Activated CD4-positive, alpha-beta T cell treated with anti-CD3 and anti-CD28 coated beads, Interleukin-10, Interleukin-2, amounts not matched to agents 100 ng/mL and 50 ng/mL, durations not matched to agents 16 hours and 8 hours (primary cell): ENCODE measurements around the gene DOCK2.

Experiments
- DNase-seq: peaks from one replicate; pipeline ENCODE4 v3.0.0-alpha.2; 2020

Gene DOCK2

DNA sequence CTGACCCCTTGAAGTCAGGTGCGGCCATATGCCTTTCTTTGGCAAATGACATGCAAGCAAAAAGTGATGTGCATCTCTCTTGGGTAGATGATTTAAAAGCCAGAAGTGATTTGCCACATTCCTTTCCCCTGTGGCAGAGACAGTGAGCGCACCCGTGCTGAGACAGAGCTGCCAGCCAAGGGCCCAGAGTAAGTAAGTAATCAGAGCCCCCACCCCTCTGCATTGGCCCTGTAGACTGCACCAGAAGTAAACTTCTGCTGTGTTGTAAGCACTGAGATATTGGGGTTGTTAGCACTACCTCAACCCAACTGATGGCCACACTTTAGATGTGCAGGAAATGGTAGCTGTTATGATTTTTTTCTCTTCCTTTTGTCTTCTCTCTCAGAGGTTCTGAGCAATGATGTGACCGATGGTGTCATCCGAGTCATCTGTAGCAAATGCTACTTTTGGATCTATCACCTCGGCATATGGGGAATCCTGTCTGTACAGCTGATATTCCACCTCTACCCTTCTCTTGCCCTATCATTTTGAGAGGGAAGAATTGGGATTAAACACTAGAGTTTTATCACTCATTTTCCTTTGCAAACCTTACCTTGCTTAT lies 58.0 kb downstream of the DOCK2 start:
- DNase-seq = no peak

DNA sequence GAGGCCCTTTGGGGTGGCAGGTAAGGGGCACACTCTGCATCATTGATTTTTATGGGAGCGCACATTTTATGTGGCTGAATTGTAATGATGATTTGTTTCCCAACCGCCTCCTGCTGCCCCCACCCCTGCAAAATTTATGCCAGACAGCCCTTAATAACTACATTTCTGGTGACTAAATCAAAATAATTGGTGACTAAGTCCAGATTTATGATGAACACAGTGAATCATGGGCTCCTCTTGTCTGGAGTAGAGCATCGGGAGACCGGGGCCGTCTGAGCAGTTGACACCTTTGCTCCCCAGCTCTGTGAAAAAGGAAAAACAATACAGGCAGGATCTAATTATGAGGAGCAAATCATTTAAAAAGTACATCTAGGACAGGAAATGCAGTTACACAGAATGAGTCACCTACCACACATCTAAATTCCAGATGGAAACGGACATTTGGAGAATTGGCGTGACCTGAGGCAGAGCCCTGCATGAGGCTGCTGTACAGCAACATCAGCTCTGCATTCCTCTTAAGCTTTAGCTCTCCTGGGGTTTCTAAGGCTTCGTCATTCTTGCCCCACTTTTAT lies 58.9 kb downstream of the DOCK2 start:
- DNase-seq = no peak

DNA sequence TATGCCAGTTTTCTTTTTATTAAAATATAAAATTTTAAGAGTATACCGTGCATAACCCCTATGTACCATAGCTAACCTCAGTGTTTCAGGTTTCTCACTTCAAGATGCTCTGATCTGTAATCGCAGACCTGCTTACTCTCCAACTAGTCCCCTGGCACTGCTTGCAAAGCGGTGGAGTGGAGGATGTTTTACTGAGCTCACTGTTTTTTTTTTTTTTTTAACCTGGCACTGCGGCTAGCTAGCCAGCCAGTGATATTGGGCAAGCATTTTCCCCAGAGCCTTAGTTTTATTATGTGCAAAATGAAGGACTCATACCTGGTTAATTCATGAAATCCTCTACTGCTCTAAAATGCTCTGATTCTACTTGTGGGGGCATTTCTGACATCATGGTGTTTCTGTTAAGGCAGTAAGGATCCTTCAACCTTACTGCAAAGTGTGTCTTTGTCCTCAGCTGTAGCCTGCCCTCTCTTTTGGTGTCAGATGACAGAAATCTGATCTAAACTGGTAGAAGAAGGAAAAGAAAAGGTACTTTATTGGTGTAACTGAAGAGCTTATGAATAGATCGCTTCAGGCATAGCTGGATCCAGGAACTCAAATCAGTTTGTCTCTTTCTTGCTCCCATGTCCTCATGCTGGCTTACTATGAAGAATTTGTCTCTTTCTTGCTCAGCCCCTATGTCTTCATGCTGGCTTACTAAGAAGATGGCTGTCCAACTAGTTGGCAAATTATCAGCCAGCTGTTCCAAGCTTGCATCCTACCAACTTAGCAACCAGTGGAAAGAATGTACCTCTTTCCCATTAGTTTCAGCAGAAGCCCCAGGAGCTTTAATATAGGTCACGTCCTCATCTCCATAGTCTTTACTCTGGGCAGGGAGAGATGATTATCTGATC lies 59.8 kb downstream of the DOCK2 start:
- no peak for DNase-seq

DNA sequence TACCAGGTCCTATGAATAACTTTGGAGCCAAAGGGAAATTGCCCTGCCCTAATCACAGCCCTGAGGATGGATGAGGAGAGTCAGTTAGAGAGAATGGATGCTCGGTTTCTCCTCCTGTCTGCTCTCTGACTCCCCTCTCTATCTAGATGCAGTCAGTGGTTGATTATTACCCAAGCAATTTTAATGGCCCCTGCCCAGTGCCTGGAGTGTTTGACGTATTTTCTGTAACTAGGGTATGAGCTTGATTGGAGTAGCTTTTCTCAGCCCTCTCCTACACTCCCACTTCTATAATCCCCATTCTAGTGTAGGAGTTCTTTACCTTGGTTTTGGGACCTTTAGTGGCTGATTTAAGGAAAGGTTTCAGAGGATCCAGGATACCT lies 60.4 kb downstream of the DOCK2 start:
- no peak for DNase-seq

DNA sequence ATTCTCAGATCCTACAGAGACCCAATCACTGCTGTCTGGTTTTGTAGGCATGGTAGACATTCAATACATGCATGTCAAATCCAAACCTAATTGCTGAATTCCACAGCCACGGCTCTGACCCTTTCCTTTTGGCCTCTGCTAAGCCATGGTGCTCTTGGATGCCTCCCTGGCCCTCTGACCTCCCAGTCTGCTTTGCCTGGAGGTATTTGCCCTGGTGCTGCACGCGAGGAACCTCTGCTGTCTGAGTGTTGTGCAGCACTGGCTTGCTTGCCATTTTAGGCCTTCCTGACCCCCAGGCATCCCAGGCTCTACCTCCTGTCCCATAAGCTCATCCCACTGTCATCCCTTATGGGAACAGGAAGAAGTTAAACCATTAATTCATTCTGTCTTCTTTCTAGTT lies 60.9 kb downstream of the DOCK2 start:
- no peak for DNase-seq

DNA sequence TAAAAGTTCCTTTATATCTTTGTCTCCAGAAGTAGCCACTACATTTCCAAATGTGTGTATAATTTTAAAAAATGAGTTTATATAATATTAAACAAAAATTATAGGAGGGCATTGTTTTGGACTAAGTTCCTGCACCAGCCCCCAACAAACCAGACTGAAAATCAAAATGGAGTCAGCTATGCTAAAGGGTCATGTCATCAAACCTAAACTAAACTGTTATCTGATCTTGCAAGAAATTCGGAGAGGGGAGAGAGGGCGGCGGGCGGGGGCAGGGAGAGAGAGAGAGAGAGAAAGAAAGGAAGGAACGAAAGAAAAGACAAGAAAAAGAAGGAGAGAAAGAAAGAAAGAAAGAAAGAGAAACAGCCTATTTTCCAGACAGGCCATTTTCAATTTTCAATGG lies 63.5 kb downstream of the DOCK2 start:
- no peak for DNase-seq

DNA sequence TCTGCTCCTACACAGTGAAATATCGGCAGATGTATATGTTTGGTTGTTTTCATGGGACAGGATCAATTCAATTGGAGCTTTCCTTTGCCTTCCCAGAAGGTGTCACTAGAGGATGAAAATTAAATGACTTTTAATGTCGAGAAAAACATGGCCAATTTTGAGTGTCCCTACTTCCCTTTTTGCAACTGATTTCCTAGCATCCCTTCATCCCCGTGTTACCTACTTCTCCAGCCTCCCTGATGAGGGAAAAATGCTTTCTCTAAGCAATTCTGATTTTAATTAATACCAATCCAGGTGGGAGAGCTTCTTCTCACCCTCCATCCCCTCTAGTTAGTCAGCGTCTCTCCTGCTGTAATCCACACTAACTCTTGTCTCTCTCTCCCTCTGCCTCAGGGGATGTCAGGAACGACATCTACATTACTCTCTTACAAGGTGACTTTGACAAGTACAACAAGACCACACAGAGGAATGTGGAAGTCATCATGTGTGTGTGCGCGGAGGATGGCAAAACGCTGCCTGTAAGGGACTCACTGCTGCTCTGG lies 64.9 kb downstream of the DOCK2 start:
- DNase-seq = no peak

DNA sequence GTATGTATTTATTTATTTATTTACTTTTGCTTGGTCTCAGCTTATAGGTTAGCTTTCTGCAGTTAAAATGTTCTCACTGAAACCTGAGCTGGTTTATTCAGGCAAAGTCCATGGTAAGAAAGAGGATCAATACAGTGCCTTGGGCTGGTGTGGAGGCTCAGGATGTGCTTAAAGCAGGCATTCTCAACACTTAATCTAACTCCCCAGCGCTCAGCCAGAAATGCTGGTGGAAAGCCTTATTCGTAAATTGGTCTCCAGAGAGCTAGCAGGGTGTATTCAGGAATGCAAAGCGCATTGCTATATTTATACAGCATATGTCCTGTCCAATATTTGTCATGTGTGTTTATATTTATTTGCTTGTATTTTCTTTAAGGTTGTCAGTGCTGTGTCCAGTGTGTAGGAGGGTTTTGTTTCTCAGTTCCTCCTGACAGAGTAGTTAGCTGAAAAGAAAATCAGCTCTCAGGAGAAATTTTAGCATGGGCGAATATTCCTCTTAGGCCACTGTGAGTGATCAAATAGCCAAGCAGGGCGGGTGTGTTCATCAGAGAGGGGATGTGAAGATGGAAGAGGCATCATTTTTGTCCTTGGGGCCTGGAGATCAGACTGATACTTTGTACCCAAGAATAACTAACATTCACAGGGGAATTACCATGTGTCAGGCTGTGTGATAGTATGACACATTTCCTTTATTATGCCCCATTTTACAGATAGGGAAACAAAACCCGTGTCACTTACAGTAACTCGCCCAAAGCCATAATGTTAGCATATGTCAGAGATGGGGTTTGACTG lies 65.8 kb downstream of the DOCK2 start:
- DNase-seq = peak; percentile 69

DNA sequence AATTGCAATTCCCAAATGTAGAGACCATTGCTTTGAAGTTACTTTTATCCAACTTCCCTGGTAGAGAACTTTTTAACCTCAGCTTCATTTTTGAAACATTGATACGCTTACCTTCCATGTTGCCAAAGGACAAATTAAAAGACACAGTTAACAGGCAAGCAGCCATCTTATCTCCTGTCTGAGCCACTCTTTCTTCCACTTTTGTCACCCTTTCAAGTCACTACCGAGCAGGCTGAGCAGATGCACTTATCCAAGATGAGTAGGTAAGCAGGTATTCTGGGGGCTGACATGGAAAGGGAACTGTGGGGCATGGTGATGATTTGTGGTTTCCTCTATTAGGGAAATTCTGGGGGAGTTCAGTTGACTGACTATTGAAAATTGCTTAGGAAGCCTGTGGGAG lies 66.7 kb downstream of the DOCK2 start:
- DNase-seq = no peak

DNA sequence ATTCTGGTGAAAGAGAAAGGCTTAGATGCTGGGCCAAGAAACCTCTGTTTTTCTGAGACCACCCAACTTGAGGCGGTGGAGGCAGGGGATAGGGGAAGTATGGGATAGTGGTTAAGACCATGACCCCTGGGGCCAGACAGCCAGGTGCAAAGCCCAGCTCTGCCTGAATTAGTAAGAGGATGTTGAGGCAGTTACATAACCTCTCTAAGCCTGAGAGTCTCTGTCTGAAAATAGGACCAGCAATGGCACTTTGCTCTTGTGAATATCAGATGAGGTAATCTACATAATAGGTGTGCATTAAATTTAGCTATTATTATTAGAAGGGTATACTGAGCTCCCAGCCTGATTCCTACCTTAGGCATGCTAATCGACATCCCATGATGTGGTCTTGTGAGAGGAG lies 68.2 kb downstream of the DOCK2 start:
- no peak for DNase-seq

DNA sequence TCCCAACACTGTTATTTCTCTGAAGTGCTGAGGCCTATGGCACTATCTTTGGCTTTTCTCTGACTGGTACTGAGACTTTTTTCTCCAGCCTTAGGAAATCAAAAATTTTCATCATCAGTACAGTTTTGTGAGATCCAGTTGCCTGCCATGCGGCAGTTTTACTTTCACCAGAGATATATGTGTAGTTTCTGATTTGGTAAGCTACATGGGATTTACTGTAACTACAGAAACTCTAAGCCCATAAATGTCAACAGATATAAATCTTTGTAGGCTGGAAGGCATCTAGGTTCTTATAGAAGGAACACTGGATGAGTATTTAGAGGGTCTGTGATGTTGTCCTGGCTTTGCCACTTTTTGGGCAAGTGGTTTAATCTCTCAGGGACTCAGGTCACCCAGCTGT lies 69.0 kb downstream of the DOCK2 start:
- DNase-seq = peak; percentile 44

DNA sequence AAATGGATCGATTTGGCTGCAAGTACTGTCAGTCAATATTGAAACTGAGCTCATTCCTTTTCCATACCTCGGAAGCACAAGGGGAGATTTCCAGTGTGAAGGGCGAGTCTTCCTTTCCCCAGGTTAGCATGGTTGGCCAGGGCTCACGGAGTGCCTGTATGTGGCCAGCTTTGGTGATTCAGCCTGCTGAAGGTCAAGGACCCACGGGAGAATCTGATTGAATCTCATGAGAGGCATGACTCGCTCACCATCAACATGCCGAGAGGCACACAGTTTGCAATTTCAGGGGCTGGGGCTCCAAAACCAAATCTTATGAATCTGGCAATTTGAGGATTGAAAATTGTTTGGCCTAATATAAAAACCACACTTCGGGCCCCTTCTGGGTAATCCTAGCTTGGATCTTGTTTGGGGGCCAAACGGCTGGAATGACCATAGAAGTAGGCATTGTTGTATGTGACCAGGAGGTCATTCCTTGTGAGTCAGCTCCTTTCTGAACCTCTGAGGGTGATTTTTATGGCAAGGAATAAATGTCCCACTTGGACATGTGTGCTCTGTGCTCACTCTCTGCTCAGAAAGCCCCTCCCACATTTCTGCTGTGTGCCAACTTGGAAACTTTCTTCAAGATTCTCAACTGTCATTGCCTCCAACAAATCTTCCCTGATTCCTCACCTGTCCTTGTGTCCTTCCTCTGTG lies 69.8 kb downstream of the DOCK2 start:
- DNase-seq = no peak

DNA sequence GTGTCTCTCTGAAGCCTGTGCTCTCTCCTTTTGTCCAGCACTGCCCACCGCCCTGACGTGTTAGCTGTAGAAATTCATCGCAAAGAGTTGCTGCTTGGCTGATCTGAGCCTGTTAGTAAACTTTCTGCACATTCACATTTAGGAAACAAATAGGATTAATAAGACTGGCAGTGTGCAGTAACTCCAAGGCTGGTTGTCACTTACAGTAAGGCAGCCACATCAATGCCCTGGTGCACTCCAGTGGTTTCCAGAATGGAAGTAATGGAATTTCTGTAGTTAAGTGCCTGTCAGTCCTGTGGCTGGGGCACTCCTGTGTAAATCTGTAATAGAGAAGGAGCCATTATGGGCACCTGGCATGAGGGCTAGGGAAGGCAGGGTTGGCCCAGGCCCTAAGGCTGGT lies 70.6 kb downstream of the DOCK2 start:
- no peak for DNase-seq

DNA sequence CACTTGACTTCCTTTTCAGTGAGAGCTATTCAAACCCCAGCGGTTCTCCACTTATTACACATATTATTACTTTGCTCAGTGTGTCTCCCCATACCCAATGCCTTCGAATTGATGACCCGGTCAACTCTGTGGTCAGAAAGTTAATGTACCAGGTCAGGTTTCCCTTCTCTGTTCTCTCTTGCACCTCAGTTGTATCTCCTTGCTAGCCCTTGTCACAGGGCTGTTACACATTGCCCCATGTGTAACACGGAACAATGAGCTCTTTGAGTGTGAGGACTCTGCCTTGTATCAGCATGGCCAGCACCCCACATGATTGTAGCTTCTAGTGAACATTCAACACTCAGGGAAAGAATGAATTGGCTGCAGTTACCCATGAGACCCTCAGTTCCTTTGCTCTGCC lies 73.6 kb downstream of the DOCK2 start:
- DNase-seq = no peak

DNA sequence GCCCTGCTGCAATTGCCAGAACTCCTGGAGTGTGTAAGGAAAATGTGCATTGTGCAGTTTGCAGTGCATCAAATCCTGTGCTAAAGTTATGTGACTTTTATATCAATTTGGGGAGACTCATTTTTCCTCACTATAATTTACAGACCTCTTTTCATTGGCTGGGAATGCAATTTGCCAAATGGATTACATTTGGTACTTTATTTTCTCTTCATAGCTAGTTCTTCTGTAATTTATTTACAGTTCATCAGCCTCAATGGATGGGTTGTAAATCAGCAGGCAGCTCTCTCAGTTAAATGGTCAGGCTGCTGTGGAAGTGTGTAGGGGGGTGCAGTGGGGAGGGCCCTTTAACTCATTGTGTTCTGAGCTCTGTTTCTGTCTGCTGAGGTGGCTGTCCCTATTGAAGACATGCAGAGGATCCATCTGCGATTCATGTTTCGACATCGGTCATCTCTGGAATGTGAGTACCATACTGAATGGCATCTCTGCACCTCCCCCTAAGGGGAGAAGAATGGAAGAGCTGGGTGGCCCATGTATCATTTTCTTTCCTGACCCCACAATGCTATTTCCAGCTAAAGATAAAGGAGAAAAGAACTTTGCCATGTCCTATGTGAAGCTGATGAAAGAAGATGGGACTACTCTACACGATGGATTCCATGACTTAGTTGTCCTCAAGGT lies 74.6 kb downstream of the DOCK2 start:
- no peak for DNase-seq

DNA sequence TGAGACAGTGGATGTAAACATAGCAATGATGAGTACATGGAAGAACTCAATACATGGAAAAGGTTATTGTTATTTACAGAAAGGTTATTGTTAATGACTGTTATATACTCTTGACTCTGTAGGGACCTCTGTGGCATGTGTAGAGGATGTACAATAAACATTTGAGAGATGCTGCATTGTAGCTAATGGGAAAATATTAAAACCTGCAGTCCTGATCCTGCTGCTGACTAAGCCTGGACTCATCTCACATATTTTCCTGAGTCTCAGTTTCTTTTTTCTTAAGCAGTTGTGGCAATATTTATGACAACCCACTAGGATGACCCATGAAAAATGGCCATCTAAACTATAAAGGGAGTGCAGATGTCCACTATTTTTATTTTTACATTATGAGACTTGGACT lies 75.4 kb downstream of the DOCK2 start:
- no peak for DNase-seq

DNA sequence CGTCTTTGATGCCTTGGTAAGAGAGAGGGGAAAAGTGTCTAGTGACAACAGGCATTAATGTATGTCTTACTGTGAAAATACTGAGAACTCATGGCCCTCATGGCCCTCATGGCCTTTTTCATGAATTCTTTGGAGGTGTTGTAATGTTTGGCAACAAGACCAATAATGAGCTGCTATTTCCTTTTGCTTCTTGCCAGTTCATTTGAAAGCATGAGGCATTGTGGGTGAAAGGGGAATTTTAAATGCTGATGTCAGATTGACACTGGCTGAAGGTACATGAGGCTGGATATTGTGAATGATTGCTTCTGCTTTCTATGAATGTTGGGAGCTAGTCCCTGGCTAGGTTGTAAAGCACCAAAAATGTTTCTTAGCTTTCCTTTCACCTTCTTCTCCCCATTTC lies 79.2 kb downstream of the DOCK2 start:
- peak; percentile 12 for DNase-seq

DNA sequence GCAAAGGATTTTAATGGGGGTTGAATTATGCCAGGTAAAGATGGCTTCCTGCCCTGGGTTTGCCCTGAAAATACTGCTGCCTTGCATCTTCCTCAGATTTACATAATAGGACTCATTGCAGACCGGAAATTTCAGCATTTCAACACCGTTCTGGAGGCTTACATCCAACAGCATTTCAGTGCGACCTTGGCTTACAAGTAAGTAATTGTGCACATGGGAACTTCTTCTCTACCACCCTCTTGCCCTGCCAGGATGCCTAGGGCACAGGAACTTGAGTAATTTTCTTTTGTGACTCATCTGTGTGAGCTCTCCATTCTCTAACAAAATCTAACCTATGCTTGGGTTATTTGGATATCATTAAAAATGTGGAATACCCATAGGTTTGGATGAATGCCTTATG lies 80.2 kb downstream of the DOCK2 start:
- DNase-seq = no peak

DNA sequence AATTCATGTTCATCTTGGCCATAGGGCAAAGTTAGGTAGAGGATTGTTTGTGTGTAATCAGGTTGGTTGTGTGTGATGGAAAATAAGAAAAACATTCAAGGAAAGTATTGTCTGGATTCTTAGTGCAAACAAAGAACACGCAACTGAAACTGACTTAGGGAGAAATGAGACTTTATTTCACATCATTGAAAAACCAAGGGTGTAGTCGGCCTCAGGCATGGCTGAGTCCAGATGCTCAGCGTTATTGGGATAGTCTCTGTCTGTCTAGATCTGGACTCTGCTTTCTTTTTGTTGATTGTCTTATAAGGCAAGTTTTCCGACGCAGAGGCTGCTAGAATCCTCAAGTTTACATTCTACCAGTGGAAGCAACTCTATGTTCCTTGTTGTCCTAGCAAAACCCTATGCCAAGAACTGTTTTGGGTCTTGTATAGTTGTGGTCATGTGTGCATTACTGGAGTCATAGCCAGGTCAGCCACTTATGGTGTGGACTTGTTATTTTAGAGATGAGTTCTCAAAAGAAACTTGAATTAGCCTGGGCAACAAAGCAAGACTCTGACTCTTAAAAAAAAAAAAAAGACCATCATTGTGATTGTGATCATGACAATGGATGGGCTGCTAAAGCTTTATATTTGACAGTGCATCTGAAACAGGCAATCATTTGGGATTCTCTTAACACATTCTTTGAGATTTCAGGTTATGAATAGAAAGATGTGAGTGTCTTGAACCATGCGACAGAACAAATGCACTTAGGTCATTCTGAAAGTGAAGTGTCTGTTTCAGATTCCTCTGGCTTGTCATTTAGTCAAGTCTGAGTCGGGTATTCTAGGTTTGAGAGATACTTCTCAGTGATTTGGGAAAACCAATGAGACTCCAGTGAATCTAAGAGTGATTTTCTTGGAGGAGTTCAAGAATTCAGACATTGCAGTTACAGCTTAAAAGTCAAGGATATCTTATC lies 82.6 kb downstream of the DOCK2 start:
- peak; percentile 65 for DNase-seq

DNA sequence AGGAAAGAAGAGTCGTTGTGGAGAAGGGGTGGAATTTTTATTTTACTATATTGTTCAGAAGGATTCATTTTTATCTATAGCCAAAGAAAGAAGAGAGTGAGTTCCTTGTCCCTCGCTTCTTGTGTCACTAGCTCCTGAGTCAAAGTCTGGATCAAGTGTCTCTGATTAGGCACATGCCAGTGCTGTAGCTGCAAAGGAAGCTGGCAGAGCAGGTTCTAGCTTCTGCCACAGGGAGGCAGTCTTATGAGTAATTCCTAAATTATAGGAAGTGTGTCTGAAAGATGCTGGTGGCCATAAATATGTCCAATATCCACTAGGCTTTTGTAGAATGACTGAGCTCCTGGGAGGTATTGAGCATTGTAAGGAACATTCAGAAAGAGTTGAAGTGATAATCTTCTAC lies 84.7 kb downstream of the DOCK2 start:
- DNase-seq = no peak
